SH-SY5Y (cell line): ENCODE results near the gene LMCD1.

Source experiments
- GATA2 ChIP-seq: IDR thresholded peaks from 2 replicates; pipeline ENCODE4 v1.6.1; 2011; ENCODE audit warnings: mild to moderate bottlenecking, low read depth, low read length
- GATA3 ChIP-seq: IDR thresholded peaks from 2 replicates; pipeline ENCODE4 v1.6.1; 2011; ENCODE audit warnings: low read depth, mild to moderate bottlenecking, low read length, moderate library complexity

DNA sequence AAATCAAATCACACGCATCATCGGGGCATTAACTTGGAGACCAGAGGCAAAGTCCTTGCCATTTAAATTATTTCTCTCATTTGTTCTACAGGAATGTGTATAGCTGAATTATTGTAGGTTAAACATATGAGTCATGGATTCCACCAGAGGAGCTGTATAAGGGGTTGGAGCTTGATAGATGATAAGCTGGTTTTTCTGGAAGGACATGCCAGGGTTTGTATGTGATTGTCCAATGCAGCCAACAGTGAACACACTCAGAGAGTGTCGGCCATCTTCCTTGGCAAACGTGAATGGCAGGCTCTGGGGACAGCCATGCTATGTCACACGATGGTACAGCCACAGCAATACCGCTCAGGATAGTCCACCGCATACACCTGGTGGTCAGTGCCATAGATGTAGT lies 117.9 kb downstream of the LMCD1 start:
- TF ChIP-seq GATA2 (no peak), GATA3 (no peak)
